ENCODE measurements around the gene S100A8.

The S100A8 gene

DNA sequence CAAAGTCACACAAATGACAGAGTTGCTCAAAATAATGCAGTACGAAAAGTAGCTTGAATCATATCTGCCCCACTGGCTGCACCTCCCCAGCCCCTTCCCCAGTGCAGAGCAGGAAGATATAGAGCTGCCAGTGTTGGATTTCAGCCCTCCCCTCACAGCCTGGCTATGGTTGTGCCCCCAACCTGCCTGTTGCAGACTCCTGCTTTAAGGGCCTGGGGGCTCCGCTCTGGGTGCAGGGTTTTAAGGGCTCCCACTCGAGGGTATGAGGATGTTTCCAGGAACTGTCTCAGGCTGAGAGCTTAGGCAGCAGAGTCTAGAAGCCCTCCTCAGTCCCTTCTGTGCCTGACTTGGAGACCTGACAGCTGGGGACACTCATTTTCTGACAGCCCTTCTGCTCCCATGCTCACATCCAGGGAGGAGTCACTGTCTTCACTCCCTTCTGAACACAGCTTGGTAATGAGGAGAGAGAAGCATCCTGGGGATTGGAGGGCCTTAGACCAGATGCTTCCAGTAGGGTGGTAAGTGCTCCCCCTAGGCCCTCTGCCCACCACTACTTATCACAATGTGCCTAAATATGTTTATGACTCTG, 28.6 kb downstream of the S100A8 start:
- DNase-seq (ENCODE audit: low read depth, low spot score) = no peak

GRCh38 chr1:153361480-153362109, 29.3 kb downstream of the S100A8 start:
- no peak for DNase-seq (ENCODE audit: low read depth, low spot score)

DNA sequence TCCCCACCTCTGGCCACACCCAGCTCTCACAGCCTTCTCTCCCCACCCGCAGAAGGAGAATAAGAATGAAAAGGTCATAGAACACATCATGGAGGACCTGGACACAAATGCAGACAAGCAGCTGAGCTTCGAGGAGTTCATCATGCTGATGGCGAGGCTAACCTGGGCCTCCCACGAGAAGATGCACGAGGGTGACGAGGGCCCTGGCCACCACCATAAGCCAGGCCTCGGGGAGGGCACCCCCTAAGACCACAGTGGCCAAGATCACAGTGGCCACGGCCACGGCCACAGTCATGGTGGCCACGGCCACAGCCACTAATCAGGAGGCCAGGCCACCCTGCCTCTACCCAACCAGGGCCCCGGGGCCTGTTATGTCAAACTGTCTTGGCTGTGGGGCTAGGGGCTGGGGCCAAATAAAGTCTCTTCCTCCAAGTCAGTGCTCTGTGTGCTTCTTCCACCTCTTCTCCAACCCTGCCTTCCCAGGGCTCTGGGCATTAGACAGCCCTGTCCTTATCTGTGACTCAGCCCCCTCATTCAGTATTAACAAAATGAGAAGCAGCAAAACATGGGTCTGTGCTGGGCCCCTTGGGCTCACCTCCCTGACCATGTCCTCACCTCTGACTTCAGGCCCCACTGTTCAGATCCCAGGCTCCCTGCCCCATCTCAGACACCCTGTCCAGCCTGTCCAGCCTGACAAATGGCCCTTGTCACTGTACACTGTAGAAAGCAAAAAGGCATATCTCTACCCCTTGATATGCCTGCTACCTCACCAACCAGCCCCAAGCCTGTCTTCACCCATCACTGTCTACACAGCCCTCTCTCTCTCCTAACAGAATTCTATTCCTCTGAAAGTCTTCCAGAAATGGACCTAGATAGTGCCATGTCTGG, 30.0 kb downstream of the S100A8 start:
- DNase-seq (ENCODE audit: low read depth, low spot score) = no peak

- no peak for DNase-seq (ENCODE audit: low read depth, low spot score)
Observed at GRCh38 chr1:153360190-153360589, 30.7 kb downstream of the S100A8 start.

DNA sequence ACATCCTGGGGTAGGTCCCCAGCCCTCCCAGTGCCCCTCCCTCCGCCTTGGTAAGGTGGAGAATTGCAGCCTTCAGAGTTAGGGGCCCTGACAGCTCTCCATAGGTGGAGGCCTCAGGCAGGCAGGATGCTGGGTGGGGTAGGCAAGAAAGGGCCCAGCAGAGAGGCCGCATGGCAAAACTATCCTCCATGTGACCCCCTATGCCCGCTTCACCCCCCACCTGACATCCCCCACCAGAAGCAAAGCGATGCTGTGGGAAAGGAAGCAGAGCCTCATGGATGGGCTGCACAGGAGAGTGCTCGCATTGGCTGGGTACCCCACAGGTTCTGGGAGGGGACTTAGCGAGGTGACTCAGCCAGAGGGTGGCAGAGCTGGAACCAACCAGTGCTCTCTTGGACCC, 31.6 kb downstream of the S100A8 start:
- no peak for DNase-seq (ENCODE audit: low read depth, low spot score)

DNA sequence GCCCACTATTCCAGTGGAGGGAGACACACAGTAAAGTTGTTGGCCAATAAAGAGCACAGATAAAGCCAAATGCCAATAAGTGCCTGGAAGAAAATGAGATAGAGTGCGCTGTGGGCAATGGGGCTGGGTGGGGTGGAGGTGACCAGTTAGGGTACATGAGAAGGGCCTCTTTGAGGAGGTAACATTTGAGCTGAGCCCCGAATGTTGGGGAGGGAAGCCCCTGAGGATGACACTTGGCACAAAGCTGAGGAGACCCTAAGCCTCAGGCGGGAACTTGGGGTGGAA, 32.2 kb downstream of the S100A8 start:
- DNase-seq (ENCODE audit: low read depth, low spot score) = no peak

DNA sequence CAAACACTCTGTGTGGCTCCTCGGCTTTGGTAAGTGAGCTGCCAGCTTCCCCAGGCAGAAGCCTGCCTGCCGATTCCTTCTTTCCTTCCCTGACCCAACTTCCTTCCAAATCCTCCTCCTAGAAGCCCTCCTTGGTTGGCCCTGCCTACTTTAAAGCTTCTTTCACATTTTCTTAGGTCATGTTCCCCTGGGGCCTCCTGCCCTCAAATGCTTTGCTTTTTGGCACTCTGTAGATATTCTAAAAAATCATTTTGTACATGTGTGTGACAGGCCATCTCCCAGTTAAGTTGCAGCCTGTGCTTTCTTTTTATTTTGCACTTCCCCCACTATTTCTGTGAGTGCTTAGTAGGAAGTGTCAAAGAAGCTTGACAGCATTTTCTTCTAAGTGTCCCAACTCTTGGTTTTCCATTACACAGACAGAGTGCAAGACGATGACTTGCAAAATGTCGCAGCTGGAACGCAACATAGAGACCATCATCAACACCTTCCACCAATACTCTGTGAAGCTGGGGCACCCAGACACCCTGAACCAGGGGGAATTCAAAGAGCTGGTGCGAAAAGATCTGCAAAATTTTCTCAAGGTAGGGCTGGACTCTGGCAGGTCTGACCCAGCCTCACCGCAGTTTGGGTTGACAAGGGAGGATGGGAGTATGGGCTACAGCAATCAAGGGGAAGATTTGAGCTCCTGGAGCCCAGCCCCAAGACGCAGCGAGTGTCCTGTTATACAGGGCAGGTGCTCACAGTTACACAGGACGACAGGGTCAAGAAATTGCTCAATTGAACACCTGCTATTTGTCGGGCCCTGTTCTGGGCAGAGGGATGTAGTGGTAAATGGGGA, 32.8 kb downstream of the S100A8 start, which contains the start of gene S100A9:
TSS of gene S100A9 (plus strand) at position 2 of the 838 bp plus-strand sequence. CDS start at position 432, 430 bp downstream.
- DNase-seq (ENCODE audit: low read depth, low spot score) = no peak

GRCh38 chr1:153357076-153357852, 33.6 kb downstream of the S100A8 start:
- DNase-seq (ENCODE audit: low read depth, low spot score) = no peak

- no peak for DNase-seq (ENCODE audit: low read depth, low spot score)
Observed at GRCh38 chr1:153356392-153357075, 34.3 kb downstream of the S100A8 start.

GRCh38 chr1:153355445-153356071, 35.3 kb downstream of the S100A8 start:
- no peak for DNase-seq (ENCODE audit: low read depth, low spot score)

DNA sequence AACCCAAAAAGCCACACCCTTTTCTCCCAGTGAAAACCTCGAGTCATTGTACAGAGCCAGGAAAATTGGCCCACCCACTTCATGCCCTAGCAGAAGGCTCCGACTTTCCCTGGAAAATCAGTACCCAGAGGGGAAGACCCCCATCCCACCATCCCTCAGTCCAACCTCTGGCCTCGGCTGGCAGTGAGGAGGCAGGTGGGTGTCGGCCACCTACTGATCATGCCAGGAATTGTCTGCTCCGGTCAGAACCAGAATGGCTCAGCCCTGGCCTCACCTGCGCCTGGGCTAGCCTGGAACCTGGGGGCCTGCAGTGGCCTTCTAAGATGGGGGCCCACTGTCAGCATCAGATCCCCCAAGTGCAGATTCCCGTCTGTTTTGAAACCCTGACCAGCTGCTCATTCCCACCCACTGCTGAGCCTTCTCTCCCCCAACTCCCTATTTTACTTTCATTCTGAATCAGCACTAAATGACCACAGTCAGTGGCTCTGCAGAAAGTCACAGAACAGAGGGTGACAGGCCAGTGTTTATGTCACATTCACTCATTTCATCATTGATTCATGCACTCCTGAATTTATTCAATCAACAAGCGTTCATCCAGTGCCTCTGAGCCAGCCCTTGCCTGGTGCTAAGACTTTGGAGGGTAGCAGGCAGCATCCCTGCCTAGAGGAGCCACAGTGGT, 36.2 kb downstream of the S100A8 start:
- no peak for DNase-seq (ENCODE audit: low read depth, low spot score)

DNA sequence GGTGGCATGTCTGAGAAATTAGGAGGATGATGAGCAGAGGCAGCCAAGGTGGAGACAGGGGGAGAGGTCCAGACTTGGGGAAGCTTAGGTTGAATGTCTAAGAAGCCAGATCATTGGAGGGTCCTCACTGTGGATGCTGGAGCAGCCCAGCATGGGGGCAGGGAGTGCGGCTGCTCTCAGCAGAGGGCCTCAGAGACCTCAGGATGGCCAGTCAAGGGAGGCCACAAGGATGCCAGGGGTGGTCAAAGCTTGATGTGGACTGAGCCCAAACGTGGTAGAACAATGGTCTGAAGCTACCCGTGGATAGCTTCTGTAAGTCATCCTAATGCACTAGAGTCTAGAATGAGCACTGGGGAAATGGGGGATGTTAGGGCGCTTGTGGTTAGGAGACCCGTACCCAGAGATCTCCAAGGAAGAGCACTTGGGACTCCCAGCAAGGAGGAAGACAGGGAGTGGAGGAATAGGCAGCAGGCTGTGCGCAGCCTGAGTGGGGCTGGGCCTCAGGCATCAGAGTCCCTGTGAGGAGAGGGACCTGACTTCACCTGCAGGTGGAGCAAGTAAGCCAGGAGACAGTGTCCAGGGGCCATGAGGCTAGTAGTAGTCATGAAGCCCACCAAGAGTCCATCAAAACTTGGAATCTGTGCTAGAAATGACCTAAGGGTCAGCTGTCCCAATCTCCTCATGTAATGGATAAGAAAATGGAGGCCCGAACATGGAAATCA, 37.5 kb downstream of the S100A8 start:
- DNase-seq (ENCODE audit: low read depth, low spot score) = no peak

GRCh38 chr1:153352523-153352922, 38.4 kb downstream of the S100A8 start:
- DNase-seq (ENCODE audit: low read depth, low spot score) = no peak

- DNase-seq (ENCODE audit: low read depth, low spot score) = no peak
Observed at GRCh38 chr1:153350321-153350957, 40.4 kb downstream of the S100A8 start.

GRCh38 chr1:153349363-153350320, 41.2 kb downstream of the S100A8 start:
- no peak for DNase-seq (ENCODE audit: low read depth, low spot score)

GRCh38 chr1:153348511-153349362, 42.1 kb downstream of the S100A8 start, which contains the start of gene PGLYRP4:
TSS of gene PGLYRP4 (minus strand) at chr1:153348841. CDS start at chr1:153347932, 909 bp downstream.
- no peak for DNase-seq (ENCODE audit: low read depth, low spot score)

Data from brain pericyte (primary cell).